ENCODE measurements around the gene FGF9. TPM values are rescaled to one million over a fixed set of nuclear protein-coding genes. Genes with fewer than 3 reads are reported as not detected.

The FGF9 gene
- total RNA-seq, 2 experiments from 2014 or later: 4.7 to 11.4 TPM

GRCh38 chr13:21691928-21692327 lies 21.1 kb downstream of the FGF9 start:
- Histone ChIP-seq H3K9me2 (ENCODE audit: insufficient read depth, low read length) (no peaks in the 10 kb centered on the region), H3K27ac (ENCODE audit: low read depth, low read length, poor library complexity, severe bottlenecking) (no peak overlapping the region), H3K9me3 (ENCODE audit: low read length) (no peaks in the 10 kb centered on the region), H3K4me1 (ENCODE audit: insufficient read depth, low read length, poor library complexity, severe bottlenecking) (peaks cover 5% of the 10 kb centered on the region), H4K20me1 (ENCODE audit: insufficient read depth, low read length) (no peaks in the 10 kb centered on the region), H2AFZ (ENCODE audit: low read length) (no peak overlapping the region), H3K79me2 (ENCODE audit: insufficient read depth, low read depth, low read length) (no peaks in the 10 kb centered on the region), H3K36me3 (ENCODE audit: insufficient read depth, low read length) (peaks cover 5% of the 10 kb centered on the region; the same call in 1 of the 2 replicates), H3K4me2 (ENCODE audit: low read length) (no peak overlapping the region), H3K4me3 (ENCODE audit: low read depth, low read length, poor library complexity, severe bottlenecking) (no peak overlapping the region)
- CTCF ChIA-PET (ENCODE audit: unreplicated experiment): no interaction called here
- DNase-seq (ENCODE audit: low spot score): no peak
- POLR2A ChIA-PET: interaction anchor here (1.6 to 1.8 kb wide), 2 partner anchors 9 to 14 kb away, joined by 8 to 11 read pairs; no protein-coding TSS in a partner anchor
- intact Hi-C loops (cut with micrococcal nuclease; ENCODE audit: unreplicated experiment): no loop called here
- TF ChIP-seq CTCF (conservative IDR thresholded peaks at IDR 0.05; ENCODE audit: low read length) (no peak), EZH2phosphoT487 (IDR thresholded peaks at IDR 0.05; ENCODE audit: borderline replicate concordance, low read depth, low read length) (no peak)
- no TSS peak for BruUV-seq (replicated peaks)

- Histone ChIP-seq H3K4me3 (ENCODE audit: low read depth, low read length, poor library complexity, severe bottlenecking) (no peak overlapping the region), H2AFZ (ENCODE audit: low read length) (no peak overlapping the region), H3K79me2 (ENCODE audit: insufficient read depth, low read depth, low read length) (no peaks in the 10 kb centered on the region), H3K27ac (ENCODE audit: low read depth, low read length, poor library complexity, severe bottlenecking) (no peak overlapping the region), H3K4me1 (ENCODE audit: insufficient read depth, low read length, poor library complexity, severe bottlenecking) (peaks cover 12% of the 10 kb centered on the region), H3K4me2 (ENCODE audit: low read length) (no peak overlapping the region), H4K20me1 (ENCODE audit: insufficient read depth, low read length) (no peaks in the 10 kb centered on the region), H3K9me2 (ENCODE audit: insufficient read depth, low read length) (no peaks in the 10 kb centered on the region), H3K9me3 (ENCODE audit: low read length) (no peaks in the 10 kb centered on the region), H3K36me3 (ENCODE audit: insufficient read depth, low read length) (peaks cover 5% of the 10 kb centered on the region; the same call in 1 of the 2 replicates)
- ChIA-PET POLR2A (interaction anchor here (0.5 kb wide), 1 partner anchor 539 kb away, joined by 7 read pairs; no protein-coding TSS in a partner anchor), CTCF (ENCODE audit: unreplicated experiment) (no interaction called here)
- DNase-seq (ENCODE audit: low spot score): no peak
- no TSS peak for BruUV-seq (replicated peaks)
- intact Hi-C loops (cut with micrococcal nuclease; ENCODE audit: unreplicated experiment): no loop called here
- TF ChIP-seq EZH2phosphoT487 (IDR thresholded peaks at IDR 0.05; ENCODE audit: borderline replicate concordance, low read depth, low read length) (no peak), CTCF (conservative IDR thresholded peaks at IDR 0.05; ENCODE audit: low read length) (no peak)
These were observed 24.0 kb downstream of the FGF9 start for GRCh38 chr13:21694831-21695230.

GRCh38 chr13:21695546-21695945 lies 24.7 kb downstream of the FGF9 start:
- Histone ChIP-seq H3K79me2 (ENCODE audit: insufficient read depth, low read depth, low read length) (no peaks in the 10 kb centered on the region), H2AFZ (ENCODE audit: low read length) (no peak overlapping the region), H3K36me3 (ENCODE audit: insufficient read depth, low read length) (peaks cover 5% of the 10 kb centered on the region; the same call in 1 of the 2 replicates), H4K20me1 (ENCODE audit: insufficient read depth, low read length) (no peaks in the 10 kb centered on the region), H3K4me2 (ENCODE audit: low read length) (no peak overlapping the region), H3K4me1 (ENCODE audit: insufficient read depth, low read length, poor library complexity, severe bottlenecking) (peaks cover 12% of the 10 kb centered on the region), H3K27ac (ENCODE audit: low read depth, low read length, poor library complexity, severe bottlenecking) (no peak overlapping the region), H3K9me2 (ENCODE audit: insufficient read depth, low read length) (no peaks in the 10 kb centered on the region), H3K9me3 (ENCODE audit: low read length) (no peaks in the 10 kb centered on the region), H3K4me3 (ENCODE audit: low read depth, low read length, poor library complexity, severe bottlenecking) (no peak overlapping the region)
- ChIA-PET POLR2A (no interaction called here), CTCF (ENCODE audit: unreplicated experiment) (no interaction called here)
- intact Hi-C loops (cut with micrococcal nuclease; ENCODE audit: unreplicated experiment): no loop called here
- DNase-seq (ENCODE audit: low spot score): no peak
- no TSS peak for BruUV-seq (replicated peaks)
- TF ChIP-seq EZH2phosphoT487 (IDR thresholded peaks at IDR 0.05; ENCODE audit: borderline replicate concordance, low read depth, low read length) (no peak), CTCF (conservative IDR thresholded peaks at IDR 0.05; ENCODE audit: low read length) (no peak)

Data from OCI-LY7 (cell line).